NCI-H69 (cell line): ENCODE data around the gene C17orf113.

ENCODE experiments used
- DNase-seq: peaks from one replicate; lab custom pipeline; 2025; lab: John Stamatoyannopoulos, UW

C17orf113 gene

DNA sequence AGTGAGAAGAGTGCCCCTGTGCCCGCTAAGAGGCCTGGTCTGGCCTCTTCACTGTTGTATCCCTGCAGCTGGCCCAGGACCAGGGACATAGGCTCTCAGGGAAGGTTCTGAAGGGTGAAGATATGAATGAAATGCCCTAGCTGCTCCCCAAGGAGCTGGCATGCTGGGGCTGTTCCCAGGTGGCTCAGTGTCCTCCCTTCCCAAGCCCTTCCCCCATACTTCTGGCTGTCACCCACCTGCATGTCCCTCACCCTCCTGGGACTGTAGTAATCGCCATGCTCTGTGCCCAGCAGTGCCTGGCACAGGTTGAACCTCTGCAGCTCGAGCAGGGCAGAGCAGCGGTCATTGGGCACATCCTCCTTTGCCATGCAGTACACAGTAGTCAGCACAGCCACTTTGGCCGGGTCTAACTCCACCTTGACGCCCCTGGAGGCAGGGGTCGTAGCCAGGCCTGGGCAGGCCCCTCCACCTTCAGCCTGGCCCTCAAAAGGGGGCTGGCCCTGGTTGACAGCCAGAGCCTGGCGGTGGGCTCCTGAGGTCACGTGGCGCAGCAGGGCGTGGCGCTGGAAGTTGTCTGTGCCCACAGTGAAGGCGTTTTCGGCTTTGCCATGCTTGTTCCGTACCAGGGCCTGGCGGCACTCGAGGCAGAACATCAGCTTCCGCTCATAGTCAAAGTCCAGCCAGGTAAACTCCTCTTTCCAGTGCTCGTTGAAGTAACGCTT lies 7.6 kb downstream of the C17orf113 start:
- DNase-seq, result no peak

DNA sequence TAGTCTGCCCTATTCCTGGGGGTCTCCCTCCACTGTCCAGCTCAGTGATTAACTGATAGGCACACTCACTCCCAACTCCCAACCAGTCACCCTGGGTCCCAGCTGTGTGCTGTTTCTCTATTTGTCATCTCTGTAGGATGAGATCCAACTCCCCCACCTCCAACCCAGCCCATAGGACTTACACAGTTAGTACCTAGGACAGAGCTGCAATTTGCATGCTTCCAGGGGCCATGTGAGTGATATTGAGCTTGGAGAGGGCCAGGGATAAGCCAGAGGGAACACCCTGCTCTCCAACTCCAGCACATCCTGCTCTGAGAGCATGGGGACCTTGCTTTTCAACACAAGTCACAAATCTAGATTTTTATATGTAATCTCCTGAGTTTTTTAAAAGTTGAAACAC lies 8.8 kb downstream of the C17orf113 start:
- no peak for DNase-seq

DNA sequence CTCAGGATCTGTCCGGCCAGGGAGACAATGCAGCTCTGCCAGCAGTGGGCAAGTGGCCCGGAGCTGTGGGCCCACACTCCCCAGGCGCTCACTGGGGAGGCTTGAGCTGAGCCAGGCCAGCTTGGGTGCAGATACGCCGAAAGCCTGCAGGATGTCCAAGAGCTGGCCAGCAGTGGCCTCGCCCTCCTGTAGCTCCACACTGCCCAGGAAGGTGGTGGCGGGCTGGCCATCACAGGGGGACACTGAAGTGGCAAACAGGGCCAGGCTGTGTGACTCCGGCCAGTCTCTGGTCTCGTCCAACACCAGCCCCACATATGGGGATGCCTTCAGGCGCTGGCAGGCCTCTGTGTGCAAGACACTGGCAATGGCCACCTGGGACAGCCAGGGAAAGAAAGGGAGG lies 9.6 kb downstream of the C17orf113 start:
- DNase-seq, result no peak

DNA sequence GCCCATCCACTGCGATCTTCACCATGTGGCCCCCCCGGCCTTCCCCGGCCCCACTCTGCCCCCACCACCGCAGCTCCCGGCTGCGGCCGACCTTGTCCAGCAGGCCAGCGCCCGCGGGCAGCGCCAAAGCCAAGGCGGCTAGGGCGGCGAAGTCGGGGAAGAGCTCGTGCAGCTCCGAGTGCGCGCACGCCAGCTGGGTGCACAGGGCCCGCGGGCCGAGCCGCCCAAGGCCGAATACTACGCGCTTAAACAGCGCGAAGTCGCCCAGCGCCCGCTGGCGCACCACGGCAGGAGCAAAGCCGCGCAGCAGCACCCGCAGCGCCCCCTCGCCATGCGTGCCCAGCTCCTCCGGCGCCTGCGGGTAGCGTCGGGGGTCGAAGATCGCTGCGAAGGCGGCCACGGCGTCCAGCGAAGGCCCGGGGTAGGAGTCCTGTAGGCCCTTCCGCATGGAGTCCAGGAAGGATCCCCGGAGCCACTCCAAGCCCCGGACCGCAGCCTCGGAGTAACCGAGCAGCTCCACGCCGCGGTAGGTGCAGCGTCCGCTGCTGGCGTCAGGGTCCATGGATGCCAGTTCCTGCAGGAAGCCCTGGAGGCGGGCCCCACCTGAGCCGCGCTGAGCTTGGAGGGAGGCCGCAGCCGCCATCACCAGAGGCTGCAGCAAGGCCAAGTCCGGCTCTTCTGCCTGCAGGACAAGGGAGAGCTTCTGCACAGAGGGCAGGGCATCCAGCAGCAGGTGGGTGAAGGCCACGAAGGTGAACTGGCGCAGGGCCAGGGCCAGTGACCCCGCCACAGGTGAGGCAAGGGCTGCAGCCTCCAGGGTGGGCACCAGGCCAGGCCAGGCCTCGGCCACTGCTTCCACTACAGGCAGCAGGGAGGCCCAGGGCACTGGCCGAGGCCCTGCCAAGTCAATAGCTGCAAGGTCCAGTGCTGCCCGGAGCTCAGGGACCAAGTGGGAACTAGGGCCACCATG lies 10.3 kb downstream of the C17orf113 start:
- no peak for DNase-seq

DNA sequence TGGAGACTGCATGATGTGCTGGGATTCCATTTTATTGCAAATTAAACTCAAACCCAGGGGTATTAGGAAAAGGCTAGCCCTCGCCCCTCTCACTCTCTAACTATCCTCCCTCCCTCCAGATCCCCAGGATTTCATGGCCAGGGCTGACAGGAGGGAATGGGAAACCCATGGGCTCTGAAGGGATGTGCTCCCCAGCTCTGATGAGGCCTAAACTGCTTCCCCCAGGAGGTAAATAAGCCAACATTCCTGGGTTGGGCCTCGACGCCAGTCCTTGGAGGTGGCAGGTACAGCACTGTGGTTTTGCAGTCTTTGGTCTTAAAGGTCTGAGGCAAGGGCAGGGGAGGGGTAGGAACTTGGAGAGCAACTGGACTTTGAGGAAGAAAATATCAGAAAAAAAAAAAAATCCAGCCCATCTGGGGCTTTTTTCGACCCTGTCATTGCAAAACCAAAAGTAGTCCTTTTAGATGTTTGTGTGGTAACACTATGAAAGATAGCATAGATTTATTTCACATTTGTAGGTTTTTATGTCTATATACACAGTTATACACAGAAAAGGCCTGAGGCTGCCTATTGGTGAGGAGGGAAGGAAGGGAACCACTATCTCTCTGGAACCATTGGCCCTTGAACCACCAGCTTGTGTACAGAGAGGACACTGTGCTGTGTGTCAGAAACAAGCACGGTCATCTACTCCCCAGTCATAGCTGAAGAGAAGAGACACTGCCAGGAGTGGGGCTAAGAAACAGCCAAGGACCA lies 12.0 kb downstream of the C17orf113 start:
- DNase-seq, result no peak

DNA sequence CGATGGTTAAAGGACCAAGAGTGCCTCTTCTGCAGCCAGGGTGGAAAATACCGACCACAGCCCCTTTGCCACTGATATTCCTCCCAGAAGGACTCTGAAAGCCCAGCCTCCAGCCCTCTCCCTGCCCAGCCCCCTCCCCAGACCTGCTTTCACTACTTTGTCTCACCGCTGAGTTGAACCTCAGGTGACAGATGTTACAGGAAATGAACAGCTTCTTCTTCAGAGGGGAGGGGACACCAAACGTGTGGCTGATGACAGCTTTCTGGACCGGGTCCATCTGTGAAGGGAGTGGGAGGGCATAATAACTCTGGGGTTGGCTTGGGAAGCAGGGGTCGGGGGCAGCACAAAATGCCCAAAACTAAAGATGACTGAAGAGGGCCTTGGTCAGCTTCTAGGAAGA lies 16.3 kb downstream of the C17orf113 start:
- DNase-seq, result peak; percentile 85

DNA sequence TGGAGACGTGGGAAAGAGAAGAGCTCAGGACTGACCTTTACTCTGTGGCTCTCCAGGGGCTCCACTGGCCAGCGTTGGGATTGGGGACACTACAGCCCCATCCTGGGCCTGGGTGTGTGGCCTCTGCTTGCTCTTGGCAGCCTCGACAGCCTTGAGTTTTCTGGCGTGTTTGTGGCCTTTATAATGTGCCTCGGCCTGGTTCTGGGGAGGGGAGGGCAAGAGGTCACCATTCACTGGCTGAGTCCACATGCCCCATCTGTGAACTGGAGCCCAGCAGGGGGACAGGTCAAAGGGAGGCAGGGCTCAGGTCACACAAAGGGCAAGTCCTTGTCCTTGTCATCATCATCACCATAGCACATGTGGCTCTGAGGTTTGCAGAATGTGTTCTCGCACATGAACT lies 18.8 kb downstream of the C17orf113 start:
- no peak for DNase-seq

DNA sequence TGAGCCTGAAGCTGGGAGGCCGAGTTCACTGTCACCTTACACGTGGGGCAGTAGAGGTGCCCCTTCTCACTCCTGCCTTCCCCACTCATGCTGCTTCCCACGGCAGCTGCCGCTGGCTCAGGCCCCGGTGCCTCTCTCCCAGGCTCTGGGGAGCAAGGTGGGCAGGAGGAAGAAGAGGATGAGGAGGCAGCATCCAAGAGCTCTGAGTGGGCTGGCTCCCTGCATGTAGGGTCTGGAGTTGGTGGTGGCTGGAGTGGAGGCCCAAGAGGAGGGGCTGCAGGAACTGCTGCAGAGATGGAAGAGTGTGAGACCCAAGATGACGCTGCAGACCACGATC lies 21.6 kb downstream of the C17orf113 start:
- DNase-seq, result no peak

DNA sequence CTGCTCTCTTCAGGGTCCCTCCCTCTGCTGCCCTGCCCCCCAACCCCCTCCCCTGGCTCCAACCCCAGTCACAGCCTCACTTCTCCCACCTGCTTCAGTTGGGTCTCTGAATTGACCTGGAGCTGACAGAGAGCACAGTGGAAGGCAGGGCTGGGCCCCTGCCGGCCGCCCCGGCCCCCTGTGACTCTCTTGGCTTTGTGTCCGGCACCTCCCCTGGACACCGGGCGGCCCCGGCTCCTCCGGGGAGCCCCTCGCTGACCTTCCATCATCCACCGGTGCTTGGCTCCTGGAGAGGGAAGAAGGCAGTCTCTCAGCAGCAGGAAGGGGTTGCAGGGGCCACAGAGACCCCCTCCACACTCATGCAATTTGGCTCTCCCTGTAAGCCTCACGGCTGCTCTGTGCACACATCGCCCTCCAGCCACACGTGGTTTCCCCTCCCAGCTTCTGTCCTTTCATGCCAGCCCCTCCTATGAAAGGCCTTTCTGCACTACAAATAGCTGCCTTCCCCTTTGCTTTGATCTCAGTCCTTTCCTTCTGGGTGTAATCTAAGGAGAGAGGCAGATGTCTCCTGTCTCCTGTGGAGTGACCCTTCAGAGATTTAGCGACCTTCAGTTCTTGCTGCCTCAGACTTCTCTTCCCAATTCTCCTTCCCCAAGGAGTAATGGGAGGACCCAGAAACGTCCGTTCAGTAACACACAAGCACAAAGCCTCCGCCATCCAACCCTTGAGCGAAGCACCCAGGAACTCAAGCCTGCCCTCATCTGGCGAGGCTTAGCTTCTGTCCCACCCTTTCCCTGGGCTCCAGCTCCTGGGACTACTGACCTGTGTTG lies 22.2 kb downstream of the C17orf113 start:
- DNase-seq, result peak; percentile 71

DNA sequence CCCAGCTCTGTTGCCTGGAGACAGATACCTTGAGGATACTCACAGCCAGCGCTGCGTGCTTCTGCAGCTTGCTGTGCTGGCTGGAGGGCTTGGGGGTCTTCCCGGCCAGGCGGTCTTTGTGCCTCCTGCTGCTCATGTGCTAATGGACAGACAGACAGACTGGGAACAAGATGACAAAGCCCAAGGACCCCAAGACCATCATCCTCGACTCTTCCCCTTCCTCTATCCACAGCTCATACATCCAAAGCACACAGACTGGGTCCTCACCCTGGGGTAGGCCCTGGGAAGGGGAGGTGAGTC lies 22.9 kb downstream of the C17orf113 start:
- DNase-seq, result no peak

DNA sequence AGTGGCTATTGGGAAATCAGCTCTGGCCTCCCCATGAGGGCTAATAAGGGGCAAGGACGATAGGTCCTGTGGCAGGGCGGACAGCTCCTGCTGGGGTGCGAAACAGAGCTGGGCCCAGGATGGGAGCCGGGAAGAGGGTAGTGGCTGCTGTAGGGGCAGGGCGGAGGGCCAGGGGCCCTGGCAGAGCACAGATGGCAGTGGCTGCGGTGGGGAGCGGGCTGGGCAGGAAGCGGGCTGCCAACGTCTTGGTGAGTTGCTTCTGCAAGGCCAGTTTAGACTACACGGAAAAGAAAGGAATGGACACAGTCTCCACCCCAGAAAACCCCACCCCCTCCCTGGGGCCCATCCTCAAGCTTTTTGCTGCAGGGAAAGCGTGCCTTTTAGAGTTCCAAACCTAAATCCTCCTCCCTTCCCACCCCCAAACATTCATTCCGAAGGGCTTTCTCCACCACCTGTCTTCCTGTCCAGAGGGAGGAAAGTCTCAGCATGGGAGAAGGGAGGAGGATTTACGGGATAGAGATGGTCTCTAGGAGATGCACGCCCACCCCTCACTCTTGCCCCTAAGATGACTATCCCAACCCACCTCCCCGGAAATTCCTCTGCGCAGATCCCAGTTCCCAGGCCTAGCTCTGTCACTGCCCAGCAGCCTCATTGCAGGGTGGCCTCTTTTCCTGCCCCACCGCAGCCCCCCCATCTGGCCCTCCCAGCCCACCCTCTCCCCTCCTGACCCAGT lies 23.4 kb downstream of the C17orf113 start:
- DNase-seq, result no peak

DNA sequence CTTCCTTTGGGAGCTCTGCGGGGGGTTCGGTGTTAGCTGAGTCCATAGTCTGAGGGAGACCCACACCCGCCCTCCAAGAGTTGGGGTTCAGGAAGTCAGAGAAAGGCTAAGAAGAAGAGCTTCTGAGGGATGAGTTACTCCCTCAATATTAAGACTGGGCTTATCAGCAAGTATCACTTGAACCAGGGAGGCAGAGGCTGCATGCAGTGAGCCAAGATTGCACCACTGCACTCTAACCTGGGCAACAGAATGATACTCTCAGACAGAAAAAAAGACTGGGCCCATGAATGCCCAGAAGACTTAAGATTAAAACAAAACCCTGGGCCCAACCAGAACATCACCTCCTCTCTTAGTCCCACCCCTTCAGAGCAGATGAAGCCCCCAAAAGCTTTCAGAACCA lies 24.5 kb downstream of the C17orf113 start:
- no peak for DNase-seq

DNA sequence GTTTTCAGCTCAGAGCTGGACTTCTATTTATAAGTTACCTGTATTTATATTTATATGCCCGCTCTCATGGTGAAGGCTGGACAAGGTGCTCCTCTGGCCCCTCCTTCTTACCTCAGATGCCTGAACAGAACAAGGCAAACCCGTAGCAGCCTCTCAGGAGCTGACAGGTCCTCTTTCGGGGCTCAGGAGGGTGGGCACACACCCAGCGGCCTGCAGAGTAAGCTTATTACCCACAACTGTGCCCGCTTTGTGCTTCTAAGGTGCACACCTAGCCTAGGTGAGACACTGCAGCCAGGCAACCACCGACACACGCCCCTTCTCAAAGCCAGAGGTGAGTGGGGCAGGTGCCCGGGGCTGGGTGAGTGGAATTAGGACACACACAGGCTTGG lies 25.2 kb downstream of the C17orf113 start:
- DNase-seq, result no peak

DNA sequence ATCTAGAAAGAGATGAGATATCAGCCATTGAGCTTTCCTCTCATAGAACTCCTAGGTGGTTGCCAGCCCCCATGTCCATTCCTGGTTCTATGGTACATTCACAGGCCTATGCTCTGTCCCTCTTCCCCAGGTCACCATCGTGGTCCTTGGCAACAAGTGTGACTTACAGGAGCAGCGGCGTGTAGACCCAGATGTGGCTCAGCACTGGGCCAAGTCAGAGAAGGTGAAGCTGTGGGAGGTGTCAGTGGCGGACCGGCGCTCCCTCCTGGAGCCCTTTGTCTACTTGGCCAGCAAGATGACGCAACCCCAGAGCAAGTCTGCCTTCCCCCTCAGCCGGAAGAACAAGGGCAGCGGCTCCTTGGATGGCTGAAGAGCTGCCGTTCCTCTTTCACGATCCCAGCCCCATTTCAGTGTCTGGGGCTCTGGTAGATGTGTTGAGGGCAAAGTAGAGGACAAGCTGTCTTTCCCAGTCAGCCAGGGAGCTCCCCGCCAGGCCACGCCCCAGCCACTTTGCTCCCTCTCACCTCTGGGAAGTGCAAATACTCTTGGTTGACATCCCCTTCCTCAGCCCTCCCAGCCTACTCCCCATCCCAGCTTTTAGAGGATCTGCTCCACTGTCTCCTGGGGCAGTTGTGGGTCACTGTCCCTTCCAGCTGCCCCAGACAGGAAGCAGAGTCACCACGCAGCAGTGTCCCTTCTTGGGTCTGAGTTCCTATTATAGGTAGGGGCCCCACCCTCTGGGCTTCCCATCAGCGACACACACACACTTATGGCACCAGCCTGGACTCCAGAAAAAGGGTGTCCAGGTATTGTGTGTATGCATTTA lies 26.7 kb downstream of the C17orf113 start:
- no peak for DNase-seq

DNA sequence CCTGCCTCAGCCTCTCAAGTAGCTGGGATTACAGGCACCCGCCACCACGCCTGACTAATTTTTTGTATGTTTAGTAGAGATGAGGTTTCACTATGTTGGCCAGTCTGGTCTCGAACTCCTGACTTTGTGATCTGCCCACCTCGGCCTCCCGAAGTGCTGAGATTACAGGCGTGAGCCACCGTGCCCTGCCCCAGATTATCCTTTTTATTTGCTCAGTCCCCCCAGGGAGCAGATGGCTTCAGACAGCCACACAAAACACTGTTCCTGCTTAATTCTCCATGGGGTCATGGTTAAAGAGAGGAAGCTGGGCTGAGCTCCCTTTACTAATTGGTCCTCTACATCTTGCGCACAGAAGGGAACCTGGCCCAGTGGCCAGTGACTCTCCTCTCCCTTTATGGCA lies 29.6 kb downstream of the C17orf113 start:
- peak; percentile 63 for DNase-seq

DNA sequence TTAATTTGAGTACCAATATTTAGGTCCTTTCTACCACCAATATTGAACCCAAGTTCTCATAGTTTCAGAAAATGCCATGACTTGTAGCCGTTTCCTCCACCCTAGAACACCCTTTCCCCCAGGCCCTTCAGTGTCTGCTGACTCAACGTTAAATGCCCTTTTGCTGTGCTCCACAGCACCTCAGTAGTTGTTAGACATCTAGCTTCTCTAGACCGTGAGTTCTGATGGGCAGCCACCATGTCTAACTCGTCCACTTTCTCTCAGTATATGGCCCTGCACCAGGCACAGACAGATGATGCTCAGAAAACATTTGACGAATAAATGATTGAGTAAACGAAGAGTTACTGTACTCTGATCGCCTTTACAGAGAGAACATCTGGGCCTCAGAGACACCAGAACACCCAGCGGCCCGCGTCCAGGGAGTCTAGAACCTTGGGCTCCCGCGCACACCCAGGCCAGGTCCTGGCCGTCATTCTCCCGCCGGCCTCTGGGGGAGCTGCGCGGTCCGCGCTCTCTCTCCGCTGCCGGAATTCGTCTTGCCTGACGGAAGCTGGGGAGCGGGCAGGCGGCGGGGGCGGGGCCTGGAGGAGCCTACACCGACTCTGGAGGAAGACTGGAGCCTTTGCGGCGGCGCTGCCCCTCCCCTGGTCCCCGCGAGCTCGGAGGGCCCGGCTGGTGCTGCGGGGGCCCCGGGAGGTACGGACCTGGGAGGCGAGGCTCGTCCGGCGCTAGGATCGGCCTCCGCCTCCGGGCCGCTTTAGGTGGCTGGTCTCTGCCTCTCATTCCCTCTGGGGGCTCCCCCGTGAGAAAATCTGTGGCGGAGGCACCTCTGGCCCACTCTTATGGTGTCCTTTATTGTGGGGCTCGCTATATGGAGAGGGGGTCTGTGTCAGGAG lies 30.6 kb downstream of the C17orf113 start, which contains the start of gene NKIRAS2:
Gene NKIRAS2, plus strand, starts transcription at position 582 of the 896 bp plus-strand sequence. CDS start 1,488 bp downstream, outside the sequence.
- DNase-seq, result peak; percentile 96

DNA sequence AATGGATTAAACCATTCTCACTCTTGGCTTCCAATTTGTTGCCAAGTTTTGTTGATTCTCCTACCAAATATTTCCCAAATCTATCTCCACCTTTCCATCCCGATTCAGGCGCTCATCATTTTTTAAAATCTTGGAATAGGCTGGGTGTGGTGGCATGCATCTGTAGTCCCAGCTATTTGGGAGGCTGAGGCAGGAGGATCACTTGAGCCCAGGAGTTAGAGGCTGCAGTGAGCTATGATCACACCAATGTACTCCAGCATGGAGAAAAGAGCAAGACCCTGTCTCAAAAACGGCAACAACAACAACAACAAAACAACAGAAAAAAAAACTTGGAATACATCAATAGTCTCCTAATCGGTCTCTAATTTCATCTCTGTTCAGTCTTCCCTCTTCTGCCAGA lies 31.4 kb downstream of the C17orf113 start:
- no peak for DNase-seq

DNA sequence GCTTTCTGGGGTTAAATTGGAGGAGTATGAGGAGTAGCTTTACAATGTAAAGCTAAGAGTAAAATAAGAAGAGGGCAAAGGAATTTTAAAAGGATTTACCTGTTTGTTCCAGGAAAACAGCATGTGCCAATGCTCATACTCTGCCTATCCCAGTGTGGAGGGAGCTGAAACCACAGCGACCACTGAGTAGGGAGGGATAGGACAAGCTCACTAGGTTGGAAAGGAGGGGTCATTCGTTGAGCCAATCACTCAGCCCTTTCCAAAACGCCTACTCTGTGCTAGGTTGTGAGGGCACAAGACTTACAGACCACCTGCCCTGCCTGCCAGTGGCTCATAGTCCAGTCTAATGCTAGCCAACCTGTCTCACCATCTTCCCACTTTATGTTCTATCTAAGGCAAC lies 32.1 kb downstream of the C17orf113 start:
- peak; percentile 27 for DNase-seq

DNA sequence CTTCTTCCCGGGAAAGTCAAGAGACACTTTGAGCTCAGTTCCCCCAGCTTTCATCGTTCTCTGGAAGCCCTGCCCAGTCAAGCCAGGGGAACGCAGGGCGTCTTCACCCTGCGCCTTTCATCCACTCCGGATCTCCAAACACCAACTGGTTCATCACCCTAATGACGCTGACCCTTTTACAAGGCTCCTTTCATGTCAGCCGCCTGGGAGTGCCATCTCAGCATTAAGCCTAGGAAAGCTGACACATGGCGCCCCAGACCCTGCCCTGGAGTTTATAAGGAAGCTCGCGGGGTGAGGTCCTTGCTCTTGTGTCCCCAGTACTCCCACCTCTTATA lies 32.6 kb downstream of the C17orf113 start:
- DNase-seq, result no peak
